ENCODE data around the gene ATXN1. TPM values are rescaled to one million over a fixed set of nuclear protein-coding genes. Genes with fewer than 3 reads are reported as not detected.

The ATXN1 gene
- total RNA-seq, 1 experiment from 2014 or later: 8.1 TPM

GRCh38 chr6:16362819-16363589, 398.3 kb downstream of the ATXN1 start (continued):
- TF ChIP-seq ZNF263 (CRISPR knock-in tag; IDR thresholded peaks at IDR 0.05; ENCODE audit: low read depth) (no peak), NFE2L1 (CRISPR knock-in tag; IDR thresholded peaks at IDR 0.05) (no peak)

- DNase-seq (ENCODE audit: low spot score) (no peak), ATAC-seq (no peak)
- no peaks in the 10 kb centered on the region for H3K9me3 Mint-ChIP-seq
- no peaks in the 10 kb centered on the region for H3K4me1 Mint-ChIP-seq
- ChIA-PET POLR2A (interaction anchor here (0.6 kb wide), 1 partner anchor 9 kb away, joined by 5 read pairs; no protein-coding TSS in a partner anchor), CTCF (interaction anchor here (0.5 to 1.5 kb wide), 3 partner anchors 30 to 408 kb away, joined by 3 to 5 read pairs (median 3); no protein-coding TSS in a partner anchor)
- H3K27me3 Mint-ChIP-seq (ENCODE audit: low read depth): no peaks in the 10 kb centered on the region
- TF ChIP-seq ZBTB43 (CRISPR knock-in tag; IDR thresholded peaks at IDR 0.05): no peak
- no peak for TF ChIP-seq ZNF263 (CRISPR knock-in tag; IDR thresholded peaks at IDR 0.05; ENCODE audit: low read depth)
- no peak for TF ChIP-seq ATF6 (CRISPR knock-in tag; IDR thresholded peaks at IDR 0.05)
- TF ChIP-seq MAX (CRISPR knock-in tag; IDR thresholded peaks at IDR 0.05): no peak
- TF ChIP-seq AFF4 (CRISPR knock-in tag; IDR thresholded peaks at IDR 0.05; ENCODE audit: borderline replicate concordance): no peak
- no peak for TF ChIP-seq NFE2L1 (CRISPR knock-in tag; IDR thresholded peaks at IDR 0.05)
- TF ChIP-seq FOXK1 (CRISPR knock-in tag; IDR thresholded peaks at IDR 0.05): no peak
- TF ChIP-seq E2F4 (CRISPR knock-in tag; IDR thresholded peaks at IDR 0.05; ENCODE audit: borderline replicate concordance, low read depth): no peak
- no peak for TF ChIP-seq MYBL2 (CRISPR knock-in tag; IDR thresholded peaks at IDR 0.05)
- no peak for TF ChIP-seq NR2C2 (CRISPR knock-in tag; IDR thresholded peaks at IDR 0.05)
- H3K27ac Mint-ChIP-seq: no peak overlapping the region
- no peaks in the 10 kb centered on the region for H3K36me3 Mint-ChIP-seq
- no peak overlapping the region for H3K4me3 Mint-ChIP-seq
These were observed 399.0 kb downstream of the ATXN1 start for GRCh38 chr6:16362296-16362695.

GRCh38 chr6:16361861-16362260, 399.4 kb downstream of the ATXN1 start:
- CTCF ChIA-PET: interaction anchor here (1.5 kb wide), 1 partner anchor 30 kb away, joined by 5 read pairs; no protein-coding TSS in a partner anchor
- DNase-seq (ENCODE audit: low spot score) (no peak), ATAC-seq (no peak)
- POLR2A ChIA-PET: interaction anchor here (0.6 kb wide), 1 partner anchor 9 kb away, joined by 5 read pairs; no protein-coding TSS in a partner anchor
- H3K27ac Mint-ChIP-seq: no peak overlapping the region
- no peaks in the 10 kb centered on the region for H3K4me1 Mint-ChIP-seq
- H3K4me3 Mint-ChIP-seq: no peak overlapping the region
- H3K27me3 Mint-ChIP-seq (ENCODE audit: low read depth): no peaks in the 10 kb centered on the region
- H3K9me3 Mint-ChIP-seq: no peaks in the 10 kb centered on the region
- H3K36me3 Mint-ChIP-seq: no peaks in the 10 kb centered on the region
- TF ChIP-seq ERG (CRISPR knock-in tag; IDR thresholded peaks at IDR 0.05) (no peak), EMX1 (CRISPR knock-in tag; IDR thresholded peaks at IDR 0.05) (no peak), ZNF281 (CRISPR knock-in tag; IDR thresholded peaks at IDR 0.05) (no peak), PREB (CRISPR knock-in tag; IDR thresholded peaks at IDR 0.05; ENCODE audit: borderline replicate concordance) (no peak), SOX15 (CRISPR knock-in tag; IDR thresholded peaks at IDR 0.05) (no peak), FOXP1 (CRISPR knock-in tag; IDR thresholded peaks at IDR 0.05; ENCODE audit: borderline replicate concordance) (no peak), ZBTB21 (CRISPR knock-in tag; IDR thresholded peaks at IDR 0.05; ENCODE audit: borderline replicate concordance) (no peak)

Measured in WTC11 (cell line).